HG03039 (cell line): ENCODE data around the gene LOXL4.

Experiments used
- ATAC-seq: cut with Tn5 transposase; IDR thresholded peaks from one replicate; pipeline ENCODE4 v1.9.1; 2021; ENCODE audit warnings: mild to moderate bottlenecking, moderate library complexity; ENCODE audit not compliant: unreplicated experiment

Gene LOXL4

GRCh38 chr10:98265403-98266378 is 2.3 kb downstream of the LOXL4 start:
- no peak for ATAC-seq

- no peak for ATAC-seq
Observed at GRCh38 chr10:98264378-98265065, 3.5 kb downstream of the LOXL4 start.

GRCh38 chr10:98263088-98263487 is 4.9 kb downstream of the LOXL4 start:
- no peak for ATAC-seq

- no peak for ATAC-seq
Observed at GRCh38 chr10:98262571-98262970, 5.4 kb downstream of the LOXL4 start.

- no peak for ATAC-seq
Observed at GRCh38 chr10:98261436-98262277, 6.3 kb downstream of the LOXL4 start.

- no peak for ATAC-seq
Observed at GRCh38 chr10:98260752-98261151, 7.2 kb downstream of the LOXL4 start.

GRCh38 chr10:98260350-98260749 is 7.6 kb downstream of the LOXL4 start:
- no peak for ATAC-seq

- no peak for ATAC-seq
Observed at GRCh38 chr10:98259606-98260315, 8.2 kb downstream of the LOXL4 start.

- ATAC-seq, result no peak
Observed at GRCh38 chr10:98258683-98259454, 9.1 kb downstream of the LOXL4 start.

GRCh38 chr10:98257961-98258360 is 10.0 kb downstream of the LOXL4 start:
- no peak for ATAC-seq

GRCh38 chr10:98257198-98257597 is 10.8 kb downstream of the LOXL4 start:
- no peak for ATAC-seq

- no peak for ATAC-seq
Observed at GRCh38 chr10:98256692-98257091, 11.3 kb downstream of the LOXL4 start.

GRCh38 chr10:98255146-98255877 is 12.7 kb downstream of the LOXL4 start:
- no peak for ATAC-seq

GRCh38 chr10:98254234-98254974 is 13.6 kb downstream of the LOXL4 start:
- no peak for ATAC-seq

- no peak for ATAC-seq
Observed at GRCh38 chr10:98253499-98253898, 14.5 kb downstream of the LOXL4 start.

- no peak for ATAC-seq
Observed at GRCh38 chr10:98252464-98252863, 15.5 kb downstream of the LOXL4 start.

- no peak for ATAC-seq
Observed at GRCh38 chr10:98251399-98251798, 16.6 kb downstream of the LOXL4 start.

GRCh38 chr10:98249134-98249533 is 18.9 kb downstream of the LOXL4 start:
- ATAC-seq, result no peak
